Activated CD4-positive, alpha-beta T cell treated with anti-CD3 and anti-CD28 coated beads, Interleukin-2, amount 50 U/mL, for 1 hour (primary cell): ENCODE measurements around the gene SLCO2B1.

Source experiments
- DNase-seq: peaks from one replicate; pipeline ENCODE4 v3.0.0-alpha.2; 2020

SLCO2B1 gene

DNA sequence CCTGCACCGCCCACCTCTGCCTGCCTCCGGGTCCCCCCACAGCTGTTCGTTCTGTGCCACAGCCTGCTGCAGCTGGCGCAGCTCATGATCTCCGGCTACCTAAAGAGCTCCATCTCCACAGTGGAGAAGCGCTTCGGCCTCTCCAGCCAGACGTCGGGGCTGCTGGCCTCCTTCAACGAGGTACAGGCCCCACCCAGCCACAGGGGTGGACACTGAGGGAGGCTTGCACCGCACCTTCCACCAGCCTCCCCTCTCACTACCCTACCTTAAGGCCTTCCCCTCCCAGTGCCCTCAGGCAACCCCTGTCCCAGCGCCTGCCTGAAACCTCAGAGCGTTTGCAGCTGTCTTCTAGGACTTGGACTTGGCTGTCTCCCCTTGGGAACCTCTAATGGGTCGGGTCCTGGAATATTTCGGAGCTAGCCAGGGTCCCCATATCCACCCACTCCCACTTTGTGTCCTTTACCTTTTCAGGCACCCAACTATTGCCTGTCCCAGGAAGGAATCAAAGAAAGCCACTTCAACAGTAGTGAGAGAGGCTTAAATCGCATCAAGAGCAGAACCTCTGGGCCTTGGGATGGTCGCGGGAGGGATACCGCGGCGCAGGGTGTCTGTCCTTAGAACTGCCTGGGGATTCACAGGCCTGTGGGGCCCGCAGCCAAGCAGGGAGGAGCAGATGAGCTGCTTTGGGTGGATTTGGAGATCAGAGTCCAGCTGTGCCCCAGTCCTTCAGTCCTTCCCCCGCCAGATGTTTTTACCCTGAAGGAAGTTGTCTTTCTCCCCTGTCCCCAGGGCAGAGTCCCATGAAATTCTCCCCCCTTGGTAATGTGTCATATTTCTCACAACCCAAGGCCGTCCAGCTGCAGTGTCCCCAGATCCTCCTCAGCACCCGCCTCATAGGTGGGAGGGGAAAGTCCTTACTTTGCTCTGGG lies 13.3 kb downstream of the SLCO2B1 start:
- DNase-seq, result no peak

DNA sequence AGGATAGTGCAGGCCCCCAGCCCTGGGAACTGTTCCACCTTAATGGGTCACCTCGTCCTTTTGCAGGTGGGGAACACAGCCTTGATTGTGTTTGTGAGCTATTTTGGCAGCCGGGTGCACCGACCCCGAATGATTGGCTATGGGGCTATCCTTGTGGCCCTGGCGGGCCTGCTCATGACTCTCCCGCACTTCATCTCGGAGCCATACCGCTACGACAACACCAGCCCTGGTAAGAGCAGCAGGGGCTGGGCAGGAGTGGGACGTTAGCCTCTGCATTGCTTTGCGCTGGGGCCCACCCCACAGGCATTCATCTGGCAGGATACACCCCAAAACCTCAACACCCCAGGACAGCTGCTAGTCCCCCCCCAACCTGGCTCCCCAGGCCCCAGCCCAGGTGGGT lies 14.8 kb downstream of the SLCO2B1 start:
- no peak for DNase-seq

DNA sequence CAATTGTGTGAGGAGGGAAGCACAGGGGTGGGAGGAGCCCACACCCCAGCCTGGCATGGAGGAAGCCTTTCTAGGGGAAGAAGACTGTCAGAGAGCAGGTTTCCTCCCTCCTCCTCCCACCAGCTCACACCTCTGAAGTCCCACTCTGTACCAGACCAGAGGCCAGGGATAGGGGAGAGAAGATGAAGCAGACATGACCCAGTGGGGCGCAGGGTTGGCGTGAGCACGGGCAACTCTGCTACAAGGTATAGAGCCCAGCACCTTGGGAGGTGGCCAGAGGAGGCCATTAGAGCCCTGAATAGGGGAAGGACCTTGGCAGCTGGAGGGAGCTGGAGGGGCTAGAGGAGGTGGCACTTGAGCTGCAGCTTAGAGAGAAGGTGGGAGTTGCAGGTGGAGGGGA lies 15.9 kb downstream of the SLCO2B1 start:
- no peak for DNase-seq

DNA sequence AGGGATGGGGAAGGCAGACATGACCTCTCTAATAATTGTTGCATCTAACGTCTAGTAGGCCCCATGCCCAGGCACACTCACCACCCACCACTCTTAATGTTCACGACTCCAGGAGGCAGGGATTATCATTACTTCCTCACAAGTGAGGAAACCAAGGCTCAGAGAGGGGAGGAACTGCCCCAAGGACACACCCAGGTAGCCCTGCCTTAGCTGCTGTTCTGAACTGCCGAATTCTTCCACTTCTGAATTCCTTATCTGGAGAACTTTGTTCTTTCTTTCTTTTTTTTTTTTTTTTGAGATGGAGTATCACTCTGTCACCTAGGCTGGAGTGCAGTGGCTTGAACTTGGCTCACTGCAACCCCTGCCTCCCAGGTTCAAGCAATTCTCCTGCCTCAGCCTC lies 16.7 kb downstream of the SLCO2B1 start:
- DNase-seq, result no peak

DNA sequence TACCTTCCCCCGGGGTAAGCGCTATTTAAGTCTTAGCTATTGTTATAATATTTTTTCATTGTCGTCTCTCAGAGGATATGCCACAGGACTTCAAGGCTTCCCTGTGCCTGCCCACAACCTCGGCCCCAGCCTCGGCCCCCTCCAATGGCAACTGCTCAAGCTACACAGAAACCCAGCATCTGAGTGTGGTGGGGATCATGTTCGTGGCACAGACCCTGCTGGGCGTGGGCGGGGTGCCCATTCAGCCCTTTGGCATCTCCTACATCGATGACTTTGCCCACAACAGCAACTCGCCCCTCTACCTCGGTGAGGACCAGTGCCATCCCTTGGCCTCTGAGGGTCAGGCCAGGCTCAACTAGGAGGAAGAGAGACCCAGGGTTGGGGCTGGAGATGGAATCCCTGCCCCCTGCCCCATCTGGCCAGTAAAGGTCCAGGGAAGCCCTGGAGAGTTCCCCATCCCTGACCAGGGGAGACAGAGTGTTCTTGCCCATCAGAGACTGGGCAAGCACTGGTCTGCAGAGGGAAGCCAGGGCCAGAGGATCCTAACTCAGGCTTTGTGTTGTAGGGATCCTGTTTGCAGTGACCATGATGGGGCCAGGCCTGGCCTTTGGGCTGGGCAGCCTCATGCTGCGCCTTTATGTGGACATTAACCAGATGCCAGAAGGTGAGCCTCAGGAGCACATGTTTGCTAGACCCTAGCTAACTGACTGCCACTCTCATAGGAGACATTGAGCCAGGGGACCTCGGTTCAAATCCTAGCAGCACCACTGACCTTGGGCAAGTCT lies 18.4 kb downstream of the SLCO2B1 start:
- DNase-seq, result no peak

DNA sequence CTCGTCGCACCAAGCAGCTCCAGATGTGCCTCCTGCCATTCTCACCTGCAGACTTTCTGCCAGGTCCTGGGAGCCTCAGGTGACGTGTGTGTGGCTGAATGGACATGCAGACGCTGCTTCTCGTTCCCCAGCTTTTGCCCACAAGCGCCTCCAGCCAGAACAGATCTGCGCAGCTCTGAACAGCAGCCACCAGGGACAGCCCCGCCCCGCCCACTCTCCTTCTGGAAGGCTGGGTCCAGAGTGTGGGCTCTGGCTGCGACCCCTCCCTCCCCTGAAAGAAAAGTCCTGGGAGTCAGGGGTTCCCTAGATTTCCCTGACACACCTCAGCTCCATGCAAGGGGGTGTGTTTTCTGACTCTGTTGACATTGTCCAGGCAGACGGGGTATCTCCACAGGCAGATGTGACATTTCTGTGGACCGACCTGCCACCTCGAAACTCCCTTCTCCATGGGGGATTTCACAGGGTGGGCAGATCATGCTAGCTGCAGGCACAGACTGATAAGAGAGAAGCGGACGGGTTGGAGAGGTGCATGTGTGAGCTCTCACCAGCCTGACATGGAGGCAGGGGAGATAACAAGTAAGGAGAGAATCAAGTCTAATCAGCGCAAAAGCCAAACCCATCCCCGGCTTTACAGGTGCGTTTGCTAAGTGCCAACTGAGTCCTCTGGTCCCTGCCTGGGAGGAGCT lies 19.8 kb downstream of the SLCO2B1 start:
- no peak for DNase-seq

DNA sequence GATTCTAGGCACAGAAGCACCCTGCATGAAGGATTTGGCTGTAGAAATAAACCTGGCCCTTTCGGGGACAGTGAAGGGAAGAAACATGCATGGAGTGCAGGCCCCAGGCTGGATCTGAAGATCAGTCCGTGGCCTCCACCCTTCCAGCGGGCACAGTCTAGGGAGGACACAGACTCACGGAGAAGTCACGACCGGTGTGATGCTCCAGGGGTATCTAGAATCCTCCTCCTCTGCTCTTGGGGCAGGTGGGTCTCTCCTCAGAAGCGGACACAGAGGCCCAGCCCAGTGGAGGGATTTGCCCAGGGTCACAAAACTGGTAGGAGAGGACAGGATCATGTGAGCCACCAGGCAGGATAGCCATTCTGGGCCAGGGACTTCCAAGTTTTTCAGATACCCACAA lies 22.4 kb downstream of the SLCO2B1 start:
- no peak for DNase-seq

DNA sequence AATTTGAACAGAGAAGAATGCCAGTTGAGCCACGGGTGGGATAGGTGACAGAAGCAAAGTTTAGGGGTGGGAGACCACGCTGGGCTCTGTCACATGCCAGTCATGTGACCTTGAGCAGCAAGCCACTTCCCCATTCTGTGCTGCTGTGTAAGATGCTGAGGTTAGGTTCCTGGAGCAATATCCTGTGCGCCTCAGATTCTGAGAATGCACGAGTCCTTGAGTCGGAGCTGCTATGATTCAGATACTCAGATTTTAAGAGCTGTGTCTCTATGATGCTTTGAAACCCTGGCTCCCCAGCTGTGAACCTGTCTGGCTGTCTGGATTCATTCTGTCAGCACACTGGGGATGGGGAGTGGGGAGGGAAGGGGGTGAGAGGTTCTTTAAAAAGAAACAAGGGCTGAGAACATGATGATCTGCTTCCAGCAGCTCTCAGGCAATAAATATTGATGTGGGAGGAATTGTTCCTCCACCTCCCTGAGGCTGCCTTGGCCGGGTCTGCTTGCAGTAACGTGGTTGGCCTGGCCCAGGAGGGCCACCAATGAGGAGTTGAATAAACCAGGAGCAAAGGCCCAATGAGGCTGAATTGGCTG lies 24.0 kb downstream of the SLCO2B1 start:
- no peak for DNase-seq

DNA sequence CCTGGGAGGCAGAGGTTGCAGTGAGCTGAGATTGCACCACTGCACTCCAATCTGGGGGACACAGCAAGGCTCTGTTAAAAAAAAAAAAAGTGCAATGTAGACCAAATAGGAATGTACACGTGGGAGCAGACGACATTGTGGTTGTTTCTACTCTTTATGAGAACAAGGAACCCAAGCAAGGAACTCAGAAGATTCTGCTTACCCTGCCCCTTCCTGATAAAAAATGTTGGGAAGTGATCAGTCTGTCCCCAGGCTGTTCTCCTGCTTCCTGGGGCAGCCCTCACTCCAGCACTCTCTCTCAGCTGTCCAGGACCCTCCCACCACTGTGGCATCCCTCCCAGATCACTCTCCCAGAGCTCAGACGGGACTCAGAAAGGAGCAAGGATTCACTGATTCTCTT lies 31.8 kb downstream of the SLCO2B1 start:
- DNase-seq, result no peak

DNA sequence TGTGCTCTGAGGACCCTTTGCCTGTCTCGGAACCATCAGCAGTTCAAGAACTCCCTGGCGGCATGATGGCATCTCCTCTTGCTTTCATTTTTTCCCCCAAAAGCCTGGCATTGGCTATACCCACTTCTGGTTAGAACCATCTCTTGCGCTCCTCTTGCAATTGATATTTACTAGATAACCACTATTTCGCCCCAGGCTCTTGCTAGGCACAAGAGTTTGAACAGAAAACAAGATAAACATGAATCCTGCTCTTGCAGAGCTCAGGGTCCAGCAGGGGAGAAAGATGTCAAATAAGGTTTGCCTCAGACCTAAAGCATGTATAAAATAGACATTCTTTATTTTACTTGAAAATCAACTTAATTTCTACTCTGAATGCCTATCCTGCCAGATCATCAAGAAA lies 33.1 kb downstream of the SLCO2B1 start:
- DNase-seq, result no peak

DNA sequence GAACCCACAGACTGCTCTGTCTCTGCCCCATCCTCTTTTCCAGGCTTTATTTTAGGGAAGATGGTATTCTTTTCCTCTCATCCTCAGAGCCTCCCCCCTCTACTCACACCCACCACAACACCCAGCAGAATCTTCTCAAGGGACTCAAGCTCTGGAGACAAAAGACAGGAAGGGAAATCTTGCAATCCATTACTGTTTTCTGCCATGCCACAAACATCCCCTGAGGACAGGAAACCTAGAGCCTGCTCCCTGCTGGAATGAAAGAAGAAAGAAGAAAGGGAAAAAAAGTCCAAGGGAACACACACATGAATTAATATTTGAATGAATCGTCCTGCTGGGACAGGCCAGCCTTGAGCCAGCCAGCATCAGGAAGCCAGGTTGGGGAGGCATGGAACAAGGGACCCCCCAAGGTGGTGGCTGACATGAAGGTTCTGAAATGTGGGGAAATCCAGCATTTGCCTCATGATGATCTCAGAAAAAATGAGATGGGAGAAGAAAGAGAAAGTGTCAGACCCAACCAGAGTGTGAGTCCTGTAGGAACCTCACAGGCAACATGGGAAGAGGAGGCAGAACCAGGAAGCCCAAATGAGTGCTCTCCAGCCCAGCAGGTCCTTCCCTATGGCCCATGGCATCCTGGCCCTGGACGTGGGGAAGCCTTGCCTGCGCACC lies 34.0 kb downstream of the SLCO2B1 start:
- DNase-seq, result no peak

DNA sequence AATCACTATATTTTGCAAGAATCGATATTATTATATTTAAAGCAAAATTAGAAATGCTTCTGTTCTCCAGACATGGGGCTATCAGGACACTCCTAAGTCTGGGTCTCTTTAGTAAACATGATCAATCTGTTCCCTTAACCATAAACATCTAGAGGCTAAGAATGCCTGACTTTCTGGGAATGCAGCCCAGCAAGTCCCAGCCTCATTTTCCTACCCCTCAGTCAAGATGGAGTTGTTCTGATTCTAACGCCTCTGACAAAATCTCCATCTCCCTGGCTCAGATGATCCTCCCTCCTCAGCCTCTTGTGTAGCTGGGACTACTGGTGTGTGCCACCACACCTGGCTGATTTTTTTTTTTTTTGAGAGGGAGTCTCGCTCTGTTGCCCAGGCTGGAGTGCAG lies 35.0 kb downstream of the SLCO2B1 start:
- no peak for DNase-seq

DNA sequence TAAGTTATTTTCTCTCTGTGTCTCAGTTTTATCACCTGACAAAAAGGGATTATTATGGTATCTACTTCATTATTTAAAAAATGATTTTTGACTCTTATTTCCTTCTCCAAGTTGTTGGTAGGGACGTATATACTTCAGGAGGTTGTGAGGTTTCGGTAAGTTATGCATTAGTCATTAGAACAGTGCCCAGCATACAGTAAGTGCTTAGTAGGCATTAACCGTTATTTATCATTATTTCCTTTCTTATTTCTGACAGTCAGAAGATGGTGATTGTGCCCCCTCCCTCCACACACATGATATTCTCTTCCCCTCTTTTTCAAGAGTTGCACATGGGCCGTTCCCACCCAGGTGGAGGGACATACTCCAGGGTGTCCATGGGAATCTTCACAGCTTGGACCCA lies 36.1 kb downstream of the SLCO2B1 start:
- no peak for DNase-seq

DNA sequence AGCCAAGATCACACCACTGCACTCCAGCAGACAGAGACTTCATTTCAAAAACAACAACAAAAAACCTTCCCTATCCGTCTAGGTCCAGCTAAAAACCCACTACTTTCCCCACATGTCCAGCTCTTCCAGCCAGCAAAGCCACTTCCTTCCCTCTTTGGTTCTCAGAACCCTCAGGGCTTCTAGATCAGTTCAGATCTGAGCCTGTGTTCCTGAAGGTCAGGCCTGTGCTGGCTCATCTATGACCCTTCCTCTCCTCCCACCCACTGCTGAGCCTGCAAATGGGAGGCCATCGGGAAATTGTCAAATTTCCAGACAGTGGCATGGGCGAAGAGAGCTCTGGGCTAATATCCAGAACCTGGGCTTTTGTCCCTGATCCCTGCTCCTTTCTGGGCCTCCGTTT lies 37.8 kb downstream of the SLCO2B1 start:
- no peak for DNase-seq

DNA sequence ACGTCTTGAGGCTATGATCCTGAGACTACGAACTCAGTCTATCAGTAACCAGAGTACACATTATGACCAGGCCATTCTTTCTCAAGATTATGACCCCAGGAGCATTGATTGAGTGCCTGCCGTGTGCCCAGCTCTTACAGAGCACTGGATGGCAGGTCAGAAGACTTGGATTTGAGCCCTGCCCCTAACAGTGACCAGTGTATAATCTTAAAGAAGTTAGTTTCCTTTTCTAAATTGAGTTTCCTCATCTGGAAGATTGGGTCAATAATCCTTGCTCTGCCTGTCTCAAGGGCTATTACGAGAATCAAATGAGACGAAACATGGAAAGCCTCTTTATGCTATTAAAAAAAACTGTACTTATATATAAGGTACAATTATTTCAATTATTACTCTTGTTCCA lies 38.2 kb downstream of the SLCO2B1 start:
- DNase-seq, result no peak

DNA sequence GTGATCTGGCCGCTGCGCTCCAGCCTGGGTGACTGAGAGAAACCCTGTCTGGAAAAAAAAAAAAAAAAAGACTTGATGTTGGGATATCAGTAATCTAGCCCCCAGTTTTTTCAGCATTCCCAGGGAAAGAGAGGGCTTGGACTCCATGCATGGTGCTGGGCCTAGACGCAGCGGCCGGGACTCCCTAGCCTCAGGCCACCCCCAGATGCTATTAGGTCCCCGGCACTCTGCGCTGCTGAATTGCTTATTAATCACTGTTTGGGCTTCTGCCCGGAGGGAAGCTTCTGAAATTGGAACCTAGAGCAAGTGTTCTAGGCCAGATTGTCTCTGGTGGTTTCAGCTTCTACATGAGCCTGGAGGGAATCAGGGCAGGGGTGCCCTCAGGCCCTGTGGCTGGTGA lies 39.0 kb downstream of the SLCO2B1 start:
- DNase-seq, result no peak

DNA sequence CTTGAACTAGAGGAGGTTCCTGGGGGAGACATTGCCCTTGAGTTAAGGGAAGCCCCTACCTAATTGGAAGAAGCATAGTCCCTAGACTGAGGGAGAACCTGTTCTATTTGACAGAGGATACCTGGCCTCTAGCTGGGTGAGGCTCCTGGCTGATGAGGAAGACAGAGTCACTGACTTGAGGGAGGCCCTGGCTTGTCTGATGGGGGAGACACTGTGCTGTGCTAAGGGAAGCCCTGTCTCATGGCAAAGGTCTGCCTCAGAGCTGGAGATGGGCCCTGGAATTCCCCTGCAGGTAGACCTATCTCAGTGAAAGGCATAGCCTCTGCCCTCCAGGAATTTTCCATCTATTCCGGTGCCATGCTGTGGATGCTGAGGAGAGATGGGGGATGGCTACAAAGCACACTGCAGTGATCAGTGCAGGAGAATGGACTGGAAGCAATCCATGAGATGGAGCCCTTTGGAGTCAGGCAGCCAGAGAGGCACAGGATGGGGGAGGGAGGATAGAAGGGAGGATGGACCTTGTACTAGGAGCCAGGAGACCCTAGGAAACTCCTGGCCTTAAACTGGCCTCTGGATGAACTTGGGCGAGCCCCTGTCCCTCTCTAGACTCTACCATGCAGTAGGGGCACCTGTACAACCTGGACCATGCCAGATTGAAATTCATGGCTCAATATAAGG lies 39.9 kb downstream of the SLCO2B1 start:
- no peak for DNase-seq

DNA sequence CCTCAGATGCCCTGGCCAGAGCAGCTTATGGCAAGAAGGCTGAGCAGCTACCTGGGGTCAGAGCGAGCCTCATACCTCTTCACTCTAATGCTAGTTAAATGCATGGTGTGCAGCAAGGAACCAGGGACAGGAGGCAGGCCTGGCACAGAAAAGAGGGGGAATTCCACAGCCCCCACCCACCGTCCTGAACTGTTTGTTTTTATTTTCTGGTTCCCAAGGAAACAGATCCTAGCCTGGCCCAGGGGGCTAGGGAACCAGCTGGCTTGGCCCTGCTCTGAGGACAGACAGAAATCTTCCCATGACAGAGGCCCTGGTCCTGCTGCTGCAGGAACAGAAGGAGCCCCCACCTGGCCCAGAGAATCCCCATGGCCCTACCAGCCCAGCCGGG lies 40.4 kb downstream of the SLCO2B1 start:
- no peak for DNase-seq

DNA sequence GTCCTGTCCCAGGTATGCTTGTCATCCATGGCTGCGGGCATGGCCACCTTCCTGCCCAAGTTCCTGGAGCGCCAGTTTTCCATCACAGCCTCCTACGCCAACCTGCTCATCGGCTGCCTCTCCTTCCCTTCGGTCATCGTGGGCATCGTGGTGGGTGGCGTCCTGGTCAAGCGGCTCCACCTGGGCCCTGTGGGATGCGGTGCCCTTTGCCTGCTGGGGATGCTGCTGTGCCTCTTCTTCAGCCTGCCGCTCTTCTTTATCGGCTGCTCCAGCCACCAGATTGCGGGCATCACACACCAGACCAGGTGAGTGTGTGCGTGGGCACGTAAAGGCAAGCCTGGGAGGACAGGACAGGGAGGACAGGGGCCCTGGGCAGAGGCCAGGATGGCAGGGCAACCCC lies 42.4 kb downstream of the SLCO2B1 start:
- DNase-seq, result no peak

DNA sequence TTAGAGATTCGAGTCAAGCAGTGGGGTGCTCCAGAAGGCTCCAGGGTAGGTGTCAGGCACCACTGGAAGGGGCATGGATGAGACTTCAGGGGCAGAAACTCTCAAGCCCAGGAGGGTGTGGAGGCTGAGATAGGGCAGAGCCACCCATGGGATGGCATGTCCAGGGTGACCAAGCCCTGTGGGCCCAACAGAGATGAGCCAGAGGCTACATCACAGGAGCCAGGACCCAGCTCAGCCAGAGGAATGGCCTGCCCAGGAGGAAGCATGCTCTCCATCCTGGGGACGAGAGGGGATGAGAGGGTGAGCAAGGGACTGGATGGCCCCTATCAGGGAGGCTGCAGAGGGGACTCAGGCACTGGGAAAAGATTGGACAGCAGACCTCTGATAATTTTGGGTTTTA lies 42.8 kb downstream of the SLCO2B1 start:
- no peak for DNase-seq

DNA sequence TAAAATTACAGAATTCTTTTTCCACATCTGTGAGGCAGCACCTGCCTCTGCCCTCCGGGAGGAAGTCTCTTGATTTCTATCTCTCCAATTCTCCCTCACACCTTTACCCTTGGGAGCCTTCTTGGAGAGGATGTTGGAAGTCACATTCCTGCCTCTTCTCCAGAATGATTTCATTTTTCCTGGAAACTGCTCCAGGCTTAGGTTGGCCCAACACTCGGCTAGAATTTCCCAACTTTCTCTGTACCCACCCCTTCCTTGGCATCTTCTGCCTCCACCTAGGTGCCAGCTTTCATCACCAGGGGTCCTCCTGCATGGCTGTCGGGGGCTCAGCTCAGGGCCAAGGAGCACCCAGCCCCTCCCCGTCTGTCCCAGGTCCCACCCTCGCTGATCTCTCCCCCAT lies 43.2 kb downstream of the SLCO2B1 start:
- DNase-seq, result no peak
